HepG2 (cell line): ENCODE data around the gene WDR43. TPM values are rescaled to one million over a fixed set of nuclear protein-coding genes. Genes with fewer than 3 reads are reported as not detected.

Experiments used
- ATF5 ChIP-seq: sonication (generic); formaldehyde crosslinking; IDR thresholded peaks from 2 replicates; pipeline ENCODE4 v1.4.0; 2020; ENCODE audit warnings: mild to moderate bottlenecking, low read depth, missing genetic modification reagents
- BCLAF1 ChIP-seq: fragments of 450-650 bp; IDR thresholded peaks from 2 replicates; pipeline ENCODE4 v1.6.1; 2017; ENCODE audit warnings: mild to moderate bottlenecking
- EEA1 ChIP-seq: sonication (generic); formaldehyde crosslinking; IDR thresholded peaks from 2 replicates; pipeline ENCODE4 v1.5.1; 2020; ENCODE audit warnings: mild to moderate bottlenecking, missing genetic modification reagents, borderline replicate concordance
- ETV6 ChIP-seq: sonication (generic); formaldehyde crosslinking; conservative IDR thresholded peaks from 2 replicates; pipeline ENCODE4 v1.4.0; 2020; ENCODE audit warnings: missing genetic modification reagents
- GPN1 ChIP-seq: sonication (generic); formaldehyde crosslinking; IDR thresholded peaks from 2 replicates; pipeline ENCODE4 v1.5.1; 2020; ENCODE audit warnings: missing genetic modification reagents, borderline replicate concordance
- HNRNPL ChIP-seq: fragments of 200-400 bp; formaldehyde crosslinking; IDR thresholded peaks from 2 replicates; pipeline ENCODE4 v1.6.1; 2017; ENCODE audit warnings: mild to moderate bottlenecking, low read depth, low read length
- IKZF1 ChIP-seq: fragments of 450-650 bp; IDR thresholded peaks from 2 replicates; pipeline ENCODE4 v1.7.1; 2016
- MAX ChIP-seq: IDR thresholded peaks from 2 replicates; pipeline ENCODE4 v1.6.1; 2012; ENCODE audit warnings: inconsistent platforms
- MIXL1 ChIP-seq: IDR thresholded peaks from 2 replicates; pipeline ENCODE4 v1.6.1; 2016
- NFE2 ChIP-seq: sonication (generic); formaldehyde crosslinking; IDR thresholded peaks from 2 replicates; pipeline ENCODE4 v1.4.0; 2020; ENCODE audit warnings: missing genetic modification reagents
- PHB2 ChIP-seq: fragments of 450-650 bp; IDR thresholded peaks from 2 replicates; pipeline ENCODE4 v1.6.1; 2018; ENCODE audit not compliant: partially characterized antibody
- SETDB1 ChIP-seq: sonication (generic); formaldehyde crosslinking; IDR thresholded peaks from 2 replicates; pipeline ENCODE4 v1.5.1; 2020; ENCODE audit warnings: missing genetic modification reagents, mild to moderate bottlenecking, borderline replicate concordance
- ZBTB7A ChIP-seq: sonication (generic); formaldehyde crosslinking; IDR thresholded peaks from 2 replicates; pipeline ENCODE4 v1.8.0; 2022; ENCODE audit warnings: mild to moderate bottlenecking, missing genetic modification reagents
- ZNF280B ChIP-seq: sonication (generic); formaldehyde crosslinking; IDR thresholded peaks from 2 replicates; pipeline ENCODE4 v1.5.0; 2020; ENCODE audit warnings: missing genetic modification reagents, mild to moderate bottlenecking, borderline replicate concordance
- ZNF569 ChIP-seq: sonication (generic); formaldehyde crosslinking; IDR thresholded peaks from 2 replicates; pipeline ENCODE4 v1.5.0; 2020; ENCODE audit warnings: mild to moderate bottlenecking, missing genetic modification reagents, moderate library complexity, borderline replicate concordance
- ZNF672 ChIP-seq: sonication (generic); formaldehyde crosslinking; IDR thresholded peaks from 2 replicates; pipeline ENCODE4 v1.8.1; 2022; ENCODE audit warnings: missing genetic modification reagents
- polyA plus RNA-seq, 8 experiments: library from polyadenylated mRNA; depleted of rRNA in 3 of 8; stranded (reverse) in 7 of 8; unstranded in 1 of 8; fragments of >200 nt; fragmentation: Illumina TruSeq in 4 of 8; extraction: Trizol in 4 of 8; gene quantifications; 2 replicates each; pipeline versions ENCODE4 v1.2.1 to v1.2.3, GENCODE V29; 2011 to 2016; ENCODE audit warnings: low read depth in 4 of 8, missing spikeins in 1 of 8, mixed read lengths in 1 of 8; ENCODE audit not compliant: insufficient read depth in 1 of 8
- total RNA-seq, 5 experiments: library from RNA; depleted of rRNA; stranded (reverse); fragments of >200 nt; fragmentation: Illumina TruSeq; extraction: Trizol; gene quantifications; 2 replicates each; pipeline ENCODE4 v1.2.3, GENCODE V29; 2016; ENCODE audit warnings: low read depth in 1 of 5
- TF ChIP-seq, protein P1 (sequence below): IDR thresholded peaks from 2 replicates; pipeline ENCODE4 v1.6.1; 2012; ENCODE audit warnings: low read depth, low read length, improper control_type of control experiment
- TF ChIP-seq, protein P2 (sequence below): sonication (generic); formaldehyde crosslinking; IDR thresholded peaks from 2 replicates; pipeline ENCODE4 v1.5.1; 2020; ENCODE audit warnings: missing genetic modification reagents, mild to moderate bottlenecking, borderline replicate concordance
- TF ChIP-seq, protein P3 (sequence below): sonication (generic); formaldehyde crosslinking; IDR thresholded peaks from 2 replicates; pipeline ENCODE4 v1.4.0; 2020; ENCODE audit warnings: low read depth, mild to moderate bottlenecking, missing genetic modification reagents

The WDR43 gene
- total and polyA plus RNA-seq, 2 of the 13 experiments (the other 11 are each of a cell fraction or from before 2014, with no cell fraction given) = 121 to 167 TPM

DNA sequence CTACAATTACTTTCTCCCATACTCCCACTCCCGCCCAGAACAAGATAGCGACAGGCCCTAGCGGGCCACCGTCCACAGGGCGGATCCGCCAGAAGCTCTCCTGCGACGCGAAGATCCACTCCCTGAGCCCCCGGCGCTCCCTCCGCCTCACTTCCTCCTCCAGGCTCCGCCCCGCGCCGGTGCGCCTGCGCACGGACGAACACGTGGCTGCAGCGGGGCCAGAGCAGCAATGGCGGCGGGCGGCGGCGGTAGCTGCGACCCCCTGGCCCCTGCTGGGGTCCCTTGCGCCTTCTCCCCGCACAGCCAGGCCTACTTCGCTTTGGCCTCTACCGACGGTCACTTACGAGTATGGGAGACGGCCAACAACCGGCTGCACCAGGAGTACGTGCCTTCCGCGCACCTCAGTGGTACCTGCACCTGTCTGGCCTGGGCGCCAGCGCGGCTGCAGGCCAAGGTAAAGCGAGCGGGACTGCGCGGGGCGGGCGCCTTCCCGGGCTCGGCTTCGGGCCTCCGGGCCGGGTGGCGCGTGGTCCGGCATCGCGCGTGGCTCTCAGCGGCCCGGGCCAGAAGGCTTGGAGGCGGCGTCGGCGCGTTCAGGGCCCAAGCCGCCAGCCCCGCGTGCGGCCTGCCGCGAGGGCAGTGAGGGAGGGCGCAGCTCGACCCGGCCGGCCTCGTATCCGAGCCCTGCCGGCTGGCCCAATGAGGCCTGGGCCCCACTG is at the start of gene WDR43 (continued):
- TF ChIP-seq MIXL1 (CRISPR knock-in tag) (no peak; the same call in none of the 2 replicates), EEA1 (CRISPR knock-in tag) (no peak), ZNF280B (CRISPR knock-in tag) (peak; percentile 65; the same call in 1 of the 2 replicates), MAX (peak; percentile 100), SETDB1 (CRISPR knock-in tag) (no peak), ZNF569 (CRISPR knock-in tag) (no peak; the same call in 1 of the 2 replicates), ETV6 (peak; percentile 77; the same call in 1 of the 2 replicates), IKZF1 (no peak), ZNF672 (no peak), HNRNPL (no peak), ATF5 (CRISPR knock-in tag) (0 out of 2 replicates have a peak, but pooled peaks have one; percentile 16), ZBTB7A (CRISPR knock-in tag) (peak; percentile 98), GPN1 (CRISPR knock-in tag) (peak; percentile 93), NFE2 (CRISPR knock-in tag) (no peak), BCLAF1 (no peak), PHB2 (no peak)
- TF ChIP-seq, protein P1, sequence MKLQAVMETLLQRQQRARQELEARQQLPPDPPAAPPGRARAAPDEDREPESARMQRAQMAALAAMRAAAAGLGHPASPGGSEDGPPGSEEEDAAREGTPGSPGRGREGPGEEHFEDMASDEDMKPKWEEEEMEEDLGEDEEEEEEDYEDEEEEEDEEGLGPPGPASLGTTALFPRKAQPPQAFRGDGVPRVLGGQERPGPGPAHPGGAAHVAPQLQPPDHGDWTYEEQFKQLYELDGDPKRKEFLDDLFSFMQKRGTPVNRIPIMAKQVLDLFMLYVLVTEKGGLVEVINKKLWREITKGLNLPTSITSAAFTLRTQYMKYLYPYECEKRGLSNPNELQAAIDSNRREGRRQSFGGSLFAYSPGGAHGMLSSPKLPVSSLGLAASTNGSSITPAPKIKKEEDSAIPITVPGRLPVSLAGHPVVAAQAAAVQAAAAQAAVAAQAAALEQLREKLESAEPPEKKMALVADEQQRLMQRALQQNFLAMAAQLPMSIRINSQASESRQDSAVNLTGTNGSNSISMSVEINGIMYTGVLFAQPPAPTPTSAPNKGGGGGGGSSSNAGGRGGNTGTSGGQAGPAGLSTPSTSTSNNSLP = peak; percentile 95
- TF ChIP-seq, protein P2, sequence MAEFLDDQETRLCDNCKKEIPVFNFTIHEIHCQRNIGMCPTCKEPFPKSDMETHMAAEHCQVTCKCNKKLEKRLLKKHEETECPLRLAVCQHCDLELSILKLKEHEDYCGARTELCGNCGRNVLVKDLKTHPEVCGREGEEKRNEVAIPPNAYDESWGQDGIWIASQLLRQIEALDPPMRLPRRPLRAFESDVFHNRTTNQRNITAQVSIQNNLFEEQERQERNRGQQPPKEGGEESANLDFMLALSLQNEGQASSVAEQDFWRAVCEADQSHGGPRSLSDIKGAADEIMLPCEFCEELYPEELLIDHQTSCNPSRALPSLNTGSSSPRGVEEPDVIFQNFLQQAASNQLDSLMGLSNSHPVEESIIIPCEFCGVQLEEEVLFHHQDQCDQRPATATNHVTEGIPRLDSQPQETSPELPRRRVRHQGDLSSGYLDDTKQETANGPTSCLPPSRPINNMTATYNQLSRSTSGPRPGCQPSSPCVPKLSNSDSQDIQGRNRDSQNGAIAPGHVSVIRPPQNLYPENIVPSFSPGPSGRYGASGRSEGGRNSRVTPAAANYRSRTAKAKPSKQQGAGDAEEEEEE (CRISPR knock-in tag) = no peak
- TF ChIP-seq, protein P3, sequence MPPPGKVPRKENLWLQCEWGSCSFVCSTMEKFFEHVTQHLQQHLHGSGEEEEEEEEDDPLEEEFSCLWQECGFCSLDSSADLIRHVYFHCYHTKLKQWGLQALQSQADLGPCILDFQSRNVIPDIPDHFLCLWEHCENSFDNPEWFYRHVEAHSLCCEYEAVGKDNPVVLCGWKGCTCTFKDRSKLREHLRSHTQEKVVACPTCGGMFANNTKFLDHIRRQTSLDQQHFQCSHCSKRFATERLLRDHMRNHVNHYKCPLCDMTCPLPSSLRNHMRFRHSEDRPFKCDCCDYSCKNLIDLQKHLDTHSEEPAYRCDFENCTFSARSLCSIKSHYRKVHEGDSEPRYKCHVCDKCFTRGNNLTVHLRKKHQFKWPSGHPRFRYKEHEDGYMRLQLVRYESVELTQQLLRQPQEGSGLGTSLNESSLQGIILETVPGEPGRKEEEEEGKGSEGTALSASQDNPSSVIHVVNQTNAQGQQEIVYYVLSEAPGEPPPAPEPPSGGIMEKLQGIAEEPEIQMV (CRISPR knock-in tag) = no peak; the same call in none of the 2 replicates
